ENCODE measurements around the gene SPATA13. TPM values are rescaled to one million over a fixed set of nuclear protein-coding genes. Genes with fewer than 3 reads are reported as not detected.

Gene SPATA13
- total and polyA plus RNA-seq, 5 donors from 2014 or later: 80.9 to 115 (median 87.9) TPM

- Mint-ChIP-seq H3K4me3 (peak overlapping the region in 3 of 4 donors; percentile 20 to 73 (median 49)), H3K9me3 (no peaks in the 10 kb centered on the region), H3K27me3 (peaks cover 4% of the 10 kb centered on the region), H3K36me3 (peaks cover 42% of the 10 kb centered on the region), H3K27ac (peak overlapping the region; percentile 70 to 93 (median 74)), H3K4me1 (peaks cover 27 to 95% (median 72%) of the 10 kb centered on the region in 4 donors)
- DNase-seq: no peak
- H3K4me3 ChIP-seq (ENCODE audit: low read depth, low read length): peak overlapping the region; percentile 61
- no peaks in the 10 kb centered on the region for H3K27me3 ChIP-seq (ENCODE audit: control insufficient read depth, insufficient read depth, low read length)
- H3K4me1 ChIP-seq (ENCODE audit: control insufficient read depth, insufficient read depth, low read length, poor library complexity, severe bottlenecking): peaks cover 77% of the 10 kb centered on the region
- H3K9me3 ChIP-seq (ENCODE audit: control insufficient read depth in 2 of 2, low read length in 2 of 2): no peaks in the 10 kb centered on the region
- peak overlapping the region; percentile 96 for H3K27ac ChIP-seq (ENCODE audit: insufficient read depth, low read length, poor library complexity, severe bottlenecking)
- no peak for ATAC-seq (ENCODE audit: low read depth in 2 of 2)
- H3K36me3 ChIP-seq (ENCODE audit: control insufficient read depth, insufficient read depth, low read length): peaks cover 30% of the 10 kb centered on the region
These were observed 116.3 kb downstream of the SPATA13 start for GRCh38 chr13:24276861-24277260.

- no peak for DNase-seq
- H3K36me3 Mint-ChIP-seq: peaks cover 43% of the 10 kb centered on the region
- H3K4me1 ChIP-seq (ENCODE audit: control insufficient read depth, insufficient read depth, low read length, poor library complexity, severe bottlenecking): peaks cover 68% of the 10 kb centered on the region
These were observed 117.2 kb downstream of the SPATA13 start for GRCh38 chr13:24277761-24278160.

GRCh38 chr13:24279327-24280110, 119.0 kb downstream of the SPATA13 start:
- peaks cover 46% of the 10 kb centered on the region for H3K36me3 Mint-ChIP-seq
- H3K27me3 Mint-ChIP-seq: peaks cover 4% of the 10 kb centered on the region
- peak overlapping the region; percentile 78 to 97 (median 90) for H3K27ac Mint-ChIP-seq
- DNase-seq (no peak), ATAC-seq (ENCODE audit: low read depth in 2 of 2) (no peak)
- H3K4me3 Mint-ChIP-seq: peak overlapping the region in 2 of 4 donors; percentile 48 to 50
- Histone ChIP-seq H3K27me3 (ENCODE audit: control insufficient read depth, insufficient read depth, low read length) (no peaks in the 10 kb centered on the region), H3K27ac (ENCODE audit: insufficient read depth, low read length, poor library complexity, severe bottlenecking) (peak overlapping the region; percentile 47), H3K4me3 (ENCODE audit: low read depth, low read length) (no peak overlapping the region), H3K36me3 (ENCODE audit: control insufficient read depth, insufficient read depth, low read length) (peaks cover 57% of the 10 kb centered on the region), H3K4me1 (ENCODE audit: control insufficient read depth, insufficient read depth, low read length, poor library complexity, severe bottlenecking) (peaks cover 51% of the 10 kb centered on the region), H3K9me3 (ENCODE audit: control insufficient read depth in 2 of 2, low read length in 2 of 2) (no peaks in the 10 kb centered on the region)
- H3K4me1 Mint-ChIP-seq: peaks cover 23 to 84% (median 66%) of the 10 kb centered on the region in 4 donors
- no peaks in the 10 kb centered on the region for H3K9me3 Mint-ChIP-seq

More at GRCh38 chr13:24277761-24278160, 117.2 kb downstream of the SPATA13 start:
- peak overlapping the region; percentile 47 for H3K27ac ChIP-seq (ENCODE audit: insufficient read depth, low read length, poor library complexity, severe bottlenecking)
- H3K4me3 ChIP-seq (ENCODE audit: low read depth, low read length): peak overlapping the region; percentile 57
- no peak for ATAC-seq (ENCODE audit: low read depth in 2 of 2)
- peaks cover 27 to 96% (median 72%) of the 10 kb centered on the region in 4 donors for H3K4me1 Mint-ChIP-seq
- H3K27ac Mint-ChIP-seq: peak overlapping the region; percentile 26 to 88 (median 70)
- H3K27me3 ChIP-seq (ENCODE audit: control insufficient read depth, insufficient read depth, low read length): no peaks in the 10 kb centered on the region
- H3K4me3 Mint-ChIP-seq: peak overlapping the region in 3 of 4 donors; percentile 48 to 73 (median 71)
- H3K9me3 ChIP-seq (ENCODE audit: control insufficient read depth in 2 of 2, low read length in 2 of 2): no peaks in the 10 kb centered on the region
- peaks cover 4% of the 10 kb centered on the region for H3K27me3 Mint-ChIP-seq
- peaks cover 39% of the 10 kb centered on the region for H3K36me3 ChIP-seq (ENCODE audit: control insufficient read depth, insufficient read depth, low read length)
- H3K9me3 Mint-ChIP-seq: no peaks in the 10 kb centered on the region

- H3K4me3 ChIP-seq (ENCODE audit: low read depth, low read length): no peak overlapping the region
- DNase-seq (no peak), ATAC-seq (ENCODE audit: low read depth in 2 of 2) (no peak)
- no peak overlapping the region for H3K27ac ChIP-seq (ENCODE audit: insufficient read depth, low read length, poor library complexity, severe bottlenecking)
- H3K4me1 Mint-ChIP-seq: peaks cover 17 to 72% (median 58%) of the 10 kb centered on the region in 4 donors
- H3K4me1 ChIP-seq (ENCODE audit: control insufficient read depth, insufficient read depth, low read length, poor library complexity, severe bottlenecking): peaks cover 39% of the 10 kb centered on the region
- no peaks in the 10 kb centered on the region for H3K9me3 ChIP-seq (ENCODE audit: control insufficient read depth in 2 of 2, low read length in 2 of 2)
- H3K36me3 Mint-ChIP-seq: peaks cover 53% of the 10 kb centered on the region
- H3K36me3 ChIP-seq (ENCODE audit: control insufficient read depth, insufficient read depth, low read length): peaks cover 67% of the 10 kb centered on the region
- H3K27me3 Mint-ChIP-seq: peaks cover 4% of the 10 kb centered on the region
- H3K27me3 ChIP-seq (ENCODE audit: control insufficient read depth, insufficient read depth, low read length): no peaks in the 10 kb centered on the region
- peak overlapping the region; percentile 56 to 90 (median 58) for H3K27ac Mint-ChIP-seq
- no peaks in the 10 kb centered on the region for H3K9me3 Mint-ChIP-seq
- peak overlapping the region in 2 of 4 donors; percentile 12 to 28 for H3K4me3 Mint-ChIP-seq
These were observed 120.2 kb downstream of the SPATA13 start for GRCh38 chr13:24280720-24281119.

GRCh38 chr13:24281188-24282008, 120.9 kb downstream of the SPATA13 start:
- H3K36me3 Mint-ChIP-seq: peaks cover 55% of the 10 kb centered on the region
- no peaks in the 10 kb centered on the region for H3K9me3 ChIP-seq (ENCODE audit: control insufficient read depth in 2 of 2, low read length in 2 of 2)
- H3K9me3 Mint-ChIP-seq: peaks cover 0 to 2% (median 0%) of the 10 kb centered on the region in 7 donors
- ATAC-seq (ENCODE audit: low read depth in 2 of 2) (no peak), DNase-seq (no peak)
- peaks cover 12 to 65% (median 52%) of the 10 kb centered on the region in 4 donors for H3K4me1 Mint-ChIP-seq
- H3K27ac Mint-ChIP-seq: peak overlapping the region; percentile 42 to 67 (median 52)
- H3K27me3 Mint-ChIP-seq: peaks cover 4% of the 10 kb centered on the region
- peaks cover 32% of the 10 kb centered on the region for H3K4me1 ChIP-seq (ENCODE audit: control insufficient read depth, insufficient read depth, low read length, poor library complexity, severe bottlenecking)
- peak overlapping the region in 1 of 4 donors; percentile 6 for H3K4me3 Mint-ChIP-seq
- peaks cover 74% of the 10 kb centered on the region for H3K36me3 ChIP-seq (ENCODE audit: control insufficient read depth, insufficient read depth, low read length)
- H3K27ac ChIP-seq (ENCODE audit: insufficient read depth, low read length, poor library complexity, severe bottlenecking): no peak overlapping the region
- H3K4me3 ChIP-seq (ENCODE audit: low read depth, low read length): no peak overlapping the region
- no peaks in the 10 kb centered on the region for H3K27me3 ChIP-seq (ENCODE audit: control insufficient read depth, insufficient read depth, low read length)

- H3K4me3 Mint-ChIP-seq: peak overlapping the region in 1 of 4 donors; percentile 50
- peaks cover 8 to 56% (median 45%) of the 10 kb centered on the region in 4 donors for H3K4me1 Mint-ChIP-seq
- Histone ChIP-seq H3K4me1 (ENCODE audit: control insufficient read depth, insufficient read depth, low read length, poor library complexity, severe bottlenecking) (peaks cover 26% of the 10 kb centered on the region), H3K27ac (ENCODE audit: insufficient read depth, low read length, poor library complexity, severe bottlenecking) (peak overlapping the region; percentile 24), H3K4me3 (ENCODE audit: low read depth, low read length) (no peak overlapping the region), H3K9me3 (ENCODE audit: control insufficient read depth in 2 of 2, low read length in 2 of 2) (no peaks in the 10 kb centered on the region), H3K27me3 (ENCODE audit: control insufficient read depth, insufficient read depth, low read length) (no peaks in the 10 kb centered on the region), H3K36me3 (ENCODE audit: control insufficient read depth, insufficient read depth, low read length) (peaks cover 82% of the 10 kb centered on the region)
- peaks cover 54% of the 10 kb centered on the region for H3K36me3 Mint-ChIP-seq
- H3K27me3 Mint-ChIP-seq: peaks cover 4% of the 10 kb centered on the region
- H3K9me3 Mint-ChIP-seq: peaks cover 0 to 2% (median 0%) of the 10 kb centered on the region in 7 donors
- no peak for ATAC-seq (ENCODE audit: low read depth in 2 of 2)
- no peak for DNase-seq
- peak overlapping the region; percentile 71 to 85 (median 76) for H3K27ac Mint-ChIP-seq
These were observed 121.7 kb downstream of the SPATA13 start for GRCh38 chr13:24282256-24282655.

- H3K27ac ChIP-seq (ENCODE audit: insufficient read depth, low read length, poor library complexity, severe bottlenecking): no peak overlapping the region
- no peak for ATAC-seq (ENCODE audit: low read depth in 2 of 2)
- Mint-ChIP-seq H3K4me3 (no peak overlapping the region), H3K27me3 (peaks cover 6% of the 10 kb centered on the region), H3K36me3 (peaks cover 58% of the 10 kb centered on the region), H3K4me1 (peaks cover 4 to 31% (median 29%) of the 10 kb centered on the region in 4 donors), H3K27ac (peak overlapping the region in 1 of 3 donors; percentile 38), H3K9me3 (peaks cover 0 to 2% (median 0%) of the 10 kb centered on the region in 7 donors)
- peaks cover 10% of the 10 kb centered on the region for H3K4me1 ChIP-seq (ENCODE audit: control insufficient read depth, insufficient read depth, low read length, poor library complexity, severe bottlenecking)
- no peaks in the 10 kb centered on the region for H3K9me3 ChIP-seq (ENCODE audit: control insufficient read depth in 2 of 2, low read length in 2 of 2)
- H3K4me3 ChIP-seq (ENCODE audit: low read depth, low read length): no peak overlapping the region
- DNase-seq: no peak
- H3K27me3 ChIP-seq (ENCODE audit: control insufficient read depth, insufficient read depth, low read length): no peaks in the 10 kb centered on the region
- H3K36me3 ChIP-seq (ENCODE audit: control insufficient read depth, insufficient read depth, low read length): peaks cover 89% of the 10 kb centered on the region
These were observed 124.5 kb downstream of the SPATA13 start for GRCh38 chr13:24284889-24285565.
